Right kidney (tissue), 1 donor: Measurements from ENCODE around the gene ANKDD1B.

Experiments
- DNase-seq: peaks from one replicate; pipeline ENCODE4 v3.0.0-alpha.2; 2016

ANKDD1B gene

GRCh38 chr5:75707911-75708509, 96.8 kb downstream of the ANKDD1B start:
- no peak for DNase-seq

GRCh38 chr5:75710637-75711036, 99.4 kb downstream of the ANKDD1B start:
- no peak for DNase-seq

- DNase-seq, result no peak
These were observed 99.9 kb downstream of the ANKDD1B start for GRCh38 chr5:75711151-75711550.

- no peak for DNase-seq
These were observed 100.8 kb downstream of the ANKDD1B start for GRCh38 chr5:75712091-75712490.

- no peak for DNase-seq
These were observed 105.4 kb downstream of the ANKDD1B start for GRCh38 chr5:75716715-75717081.

GRCh38 chr5:75717082-75717922, 106.0 kb downstream of the ANKDD1B start, which contains the start of gene POC5:
POC5 (minus strand) TSS chr5:75717437; CDS start chr5:75712937, 4,500 bp downstream.
- DNase-seq, result peak; percentile 93

- no peak for DNase-seq
These were observed 109.6 kb downstream of the ANKDD1B start for GRCh38 chr5:75720882-75721281.
